H1 (cell line): ENCODE results near the gene TECPR2. TPM values are rescaled to one million over a fixed set of nuclear protein-coding genes. Genes with fewer than 3 reads are reported as not detected.

Source experiments
- CTCF ChIA-PET: fragments of 300-600 bp; sonication (Branson Sonifier 250); formaldehyde crosslinking; loops from one replicate; lab custom pipeline; 2021; ENCODE audit not compliant: partially characterized antibody; lab: Charles Lee
- POLR2A ChIA-PET: fragments of 300-600 bp; sonication (Branson Sonifier 250); formaldehyde crosslinking; loops from one replicate; lab custom pipeline; 2021; ENCODE audit warnings: inconsistent platforms; ENCODE audit not compliant: partially characterized antibody; lab: Charles Lee
- DNase-seq, 2 experiments: peaks; one replicate each; pipeline versions ENCODE4 v3.0.0 to v3.0.0-alpha.2; 2010 to 2022; ENCODE audit warnings: low spot score in 2 of 2, low read depth in 1 of 2, mixed read lengths in 1 of 2
- FAIRE-seq: peaks from 2 replicates; lab custom pipeline; 2011; peaks lifted over from hg19 to GRCh38; lab: Jason Lieb, UNC
- H2AFZ ChIP-seq: 2 replicates; pipeline ENCODE4 v1.8.1; 2012; ENCODE audit warnings: low read length, inconsistent platforms
- H2AK5ac ChIP-seq: 2 replicates; pipeline ENCODE4 v1.6.1; 2013; ENCODE audit warnings: low read depth, low read length
- H2BK120ac ChIP-seq: replicated peaks from 2 replicates; pipeline ENCODE3; 2013; ENCODE audit warnings: low read depth, low read length, inconsistent platforms
- H2BK12ac ChIP-seq: 2 replicates; pipeline ENCODE4 v1.6.1; 2013; ENCODE audit warnings: low read depth, low read length
- H2BK15ac ChIP-seq: 2 replicates; pipeline ENCODE4 v1.6.1; 2013; ENCODE audit warnings: low read length
- H2BK20ac ChIP-seq: 2 replicates; pipeline ENCODE4 v1.6.1; 2013; ENCODE audit warnings: low read length
- H2BK5ac ChIP-seq: 2 replicates; pipeline ENCODE4 v1.6.1; 2013; ENCODE audit warnings: low read depth, low read length
- H3K14ac ChIP-seq: 2 replicates; pipeline ENCODE4 v1.6.1; 2013; ENCODE audit warnings: inconsistent platforms; ENCODE audit not compliant: insufficient read length
- H3K18ac ChIP-seq: 2 replicates; pipeline ENCODE4 v1.6.1; 2013; ENCODE audit warnings: low read length; ENCODE audit errors: extremely low read depth
- H3K23ac ChIP-seq: 2 replicates; pipeline ENCODE4 v1.6.1; 2013; ENCODE audit warnings: inconsistent platforms; ENCODE audit not compliant: insufficient read length
- H3K23me2 ChIP-seq: 2 replicates; pipeline ENCODE4 v1.6.1; 2013; ENCODE audit warnings: low read depth, low read length
- H3K27ac ChIP-seq: 2 replicates; pipeline ENCODE4 v1.6.1; 2011; ENCODE audit warnings: low read depth, low read length, inconsistent platforms
- H3K27me3 ChIP-seq, 4 experiments: replicated peaks in 1 of 4; 1 replicate in 1 of 4; 2 replicates in 3 of 4; pipeline versions ENCODE4 v1.6.1 to v1.8.1; 2011 to 2013; ENCODE audit warnings: low read length in 3 of 4, mild to moderate bottlenecking in 3 of 4, inconsistent platforms in 2 of 4, mixed read lengths in 2 of 4, moderate library complexity in 1 of 4; ENCODE audit not compliant: control insufficient read depth in 3 of 4, insufficient read depth in 3 of 4; ENCODE audit errors: extremely low read depth in 1 of 4
- H3K36me3 ChIP-seq, 4 experiments: 2 replicates each; pipeline versions ENCODE4 v1.6.1 to v1.8.1; 2011 to 2013; ENCODE audit warnings: mild to moderate bottlenecking in 4 of 4, low read length in 3 of 4, moderate library complexity in 2 of 4, control low read depth in 1 of 4, inconsistent platforms in 1 of 4; ENCODE audit not compliant: insufficient read depth in 4 of 4, control insufficient read depth in 2 of 4
- H3K4ac ChIP-seq: replicated peaks from 2 replicates; pipeline ENCODE3; 2013; ENCODE audit warnings: low read length, low read depth, mixed read lengths, inconsistent platforms; ENCODE audit not compliant: insufficient read length
- H3K4me1 ChIP-seq, 4 experiments: replicated peaks in 1 of 4; 1 replicate in 1 of 4; 2 replicates in 3 of 4; pipeline versions ENCODE4 v1.6.1 to v1.8.1; 2011 to 2013; ENCODE audit warnings: low read length in 3 of 4, inconsistent platforms in 2 of 4, mixed read lengths in 1 of 4; ENCODE audit not compliant: insufficient read depth in 4 of 4, control insufficient read depth in 3 of 4
- H3K4me2 ChIP-seq, 2 experiments: 2 replicates each; pipeline versions ENCODE4 v1.6.1 to v1.8.1; 2011 to 2013; ENCODE audit warnings: low read depth in 2 of 2, low read length in 2 of 2, control low read depth in 1 of 2, inconsistent platforms in 1 of 2, mild to moderate bottlenecking in 1 of 2; ENCODE audit not compliant: insufficient read depth in 1 of 2
- H3K4me3 ChIP-seq, 4 experiments: fragments of 200-600, 300-600 bp in 1 of 4; sonication (generic), shearing (Covaris generic), sonication (Bioruptor Twin) in 1 of 4; 2 replicates each; pipeline versions ENCODE4 v1.5.1 to v1.8.1; 2011 to 2016; ENCODE audit warnings: low read length in 4 of 4, low read depth in 3 of 4, control low read depth in 2 of 4, inconsistent platforms in 2 of 4, mild to moderate bottlenecking in 2 of 4, mixed read lengths in 1 of 4, moderate library complexity in 1 of 4; ENCODE audit not compliant: insufficient read depth in 2 of 4; ENCODE audit errors: extremely low read depth in 1 of 4
- H3K56ac ChIP-seq: replicated peaks from 2 replicates; pipeline ENCODE3; 2013; ENCODE audit warnings: low read depth, mild to moderate bottlenecking, mixed read lengths, low read length, inconsistent platforms; ENCODE audit not compliant: insufficient read length
- H3K79me1 ChIP-seq: 2 replicates; pipeline ENCODE4 v1.6.1; 2013; ENCODE audit warnings: low read depth, low read length, control low read depth
- H3K79me2 ChIP-seq, 2 experiments: 2 replicates each; pipeline versions ENCODE4 v1.6.1 to v1.8.1; 2012 to 2013; ENCODE audit warnings: low read length in 2 of 2, mild to moderate bottlenecking in 2 of 2, inconsistent platforms in 1 of 2; ENCODE audit not compliant: insufficient read depth in 2 of 2, control insufficient read depth in 1 of 2
- H3K9ac ChIP-seq, 4 experiments: replicated peaks in 1 of 4; 1 replicate in 1 of 4; 2 replicates in 3 of 4; pipeline versions ENCODE4 v1.6.1 to v1.8.1; 2011 to 2013; ENCODE audit warnings: low read depth in 3 of 4, low read length in 3 of 4, control low read depth in 2 of 4, mild to moderate bottlenecking in 2 of 4, moderate library complexity in 2 of 4, inconsistent platforms in 1 of 4; ENCODE audit errors: extremely low read depth in 1 of 4
- H3K9me3 ChIP-seq, 2 experiments: 2 replicates each; pipeline versions ENCODE4 v1.6.1 to v1.8.1; 2012 to 2013; ENCODE audit warnings: mild to moderate bottlenecking in 2 of 2, moderate library complexity in 2 of 2, control low read depth in 1 of 2, inconsistent platforms in 1 of 2, low read depth in 1 of 2, low read length in 1 of 2, mixed read lengths in 1 of 2; ENCODE audit not compliant: insufficient read depth in 2 of 2
- H4K20me1 ChIP-seq, 2 experiments: replicated peaks in 1 of 2; 2 replicates each; pipeline versions ENCODE3 to v1.8.1; 2011 to 2013; ENCODE audit warnings: inconsistent platforms in 2 of 2, low read length in 2 of 2, mild to moderate bottlenecking in 1 of 2; ENCODE audit not compliant: insufficient read depth in 2 of 2, control insufficient read depth in 1 of 2
- H4K5ac ChIP-seq: 2 replicates; pipeline ENCODE4 v1.6.1; 2013; ENCODE audit warnings: low read length, low read depth, mixed read lengths, inconsistent platforms; ENCODE audit not compliant: insufficient read length
- H4K8ac ChIP-seq: 2 replicates; pipeline ENCODE4 v1.8.0; 2013; ENCODE audit warnings: mild to moderate bottlenecking, moderate library complexity, low read length, inconsistent platforms; ENCODE audit not compliant: insufficient read depth; ENCODE audit errors: extremely low read depth
- H4K91ac ChIP-seq: replicated peaks from 2 replicates; pipeline ENCODE3; 2013; ENCODE audit warnings: low read length, mixed read lengths, inconsistent platforms; ENCODE audit not compliant: insufficient read length
- WGBS, 2 experiments: shearing (Covaris generic) in 1 of 2; methylation state at CpG; one replicate each; pipeline versions ENCODE4 v1.1.6 to v1.1.7; 2013 to 2015; ENCODE audit warnings: low lambda C conversion rate in 2 of 2, mixed read lengths in 2 of 2, inconsistent platforms in 1 of 2, low coverage in 1 of 2, missing lambda C conversion rate in 1 of 2; ENCODE audit not compliant: insufficient replicate concordance in 2 of 2, insufficient coverage in 1 of 2, insufficient read length in 1 of 2; ENCODE audit errors: extremely low coverage in 1 of 2, missing lambda C conversion rate in 1 of 2; 5-methylcytosine and 5-hydroxymethylcytosine counted together
- polyA plus RNA-seq, 7 experiments: library from polyadenylated mRNA; depleted of rRNA in 3 of 7; stranded (reverse) in 5 of 7; unstranded in 2 of 7; fragments of >200 nt in 5 of 7; fragments of 200-250 nt in 2 of 7; gene quantifications; 1 replicate in 5 of 7; 2 replicates in 1 of 7; 4 replicates in 1 of 7; pipeline versions ENCODE4 v1.2.1 to v1.2.3, GENCODE V29; 2011 to 2013; ENCODE audit warnings: missing spikeins in 2 of 7, mixed read lengths in 2 of 7
- total RNA-seq: library from RNA; stranded (reverse); fragmentation: NEBNext Ultra II Directional; extraction: Animal tissue kit (Norgen Biotek cat#: 25700); gene quantifications from 2 replicates; pipeline ENCODE4 v1.2.1, GENCODE V29; 2021

Gene TECPR2
- total and polyA plus RNA-seq, 2 of the 8 experiments (the other 6 are each of a cell fraction or from before 2014, with no cell fraction given), result 6.8 to 19.4 TPM

GRCh38 chr14:102492531-102492910 lies 129.8 kb downstream of the TECPR2 start:
- H4K91ac ChIP-seq, result no peak overlapping the region
- H4K20me1 ChIP-seq, result peaks cover 0 to 2% of the 10 kb centered on the region in 2 experiments
- 0 out of 2 replicates have a peak overlapping the region, but pooled peaks have one; percentile 35 for H2BK5ac ChIP-seq
- DNase-seq (no peak), FAIRE-seq (no peak)
- no peak overlapping the region for H2AK5ac ChIP-seq
- no peak overlapping the region for H3K4ac ChIP-seq
- no peak overlapping the region for H4K5ac ChIP-seq
- H3K23ac ChIP-seq, result no peak overlapping the region
- CTCF ChIA-PET, result interaction anchor here (1.3 to 3.3 kb wide), 4 partner anchors 8 to 55 kb away, joined by 3 to 13 read pairs (median 6); no protein-coding TSS in a partner anchor
- no peaks in the 10 kb centered on the region for H3K27me3 ChIP-seq
- no peak overlapping the region for H3K9ac ChIP-seq
- no peak overlapping the region for H3K27ac ChIP-seq
- no peak overlapping the region for H2BK12ac ChIP-seq
- H3K79me1 ChIP-seq, result no peaks in the 10 kb centered on the region
- no peaks in the 10 kb centered on the region for H3K4me1 ChIP-seq
- no peaks in the 10 kb centered on the region for H3K79me2 ChIP-seq
- no peak overlapping the region for H3K56ac ChIP-seq
- no peaks in the 10 kb centered on the region for H3K23me2 ChIP-seq
- no peaks in the 10 kb centered on the region for H3K9me3 ChIP-seq
- H3K18ac ChIP-seq, result no peak overlapping the region
- H2BK20ac ChIP-seq, result no peak overlapping the region
- WGBS, 2 experiments, result 91% methylated on average over 17 of the region's 17 CpGs; no CpG with 5 or more reads in 1 of the 2 experiments
- POLR2A ChIA-PET, result no interaction called here
- no peak overlapping the region for H2BK15ac ChIP-seq
- H3K36me3 ChIP-seq, result no peaks in the 10 kb centered on the region
- H3K14ac ChIP-seq, result no peak overlapping the region
- H2BK120ac ChIP-seq, result no peak overlapping the region
- no peak overlapping the region for H2AFZ ChIP-seq
- H3K4me3 ChIP-seq, result no peak overlapping the region
- H4K8ac ChIP-seq, result no peak overlapping the region
- no peak overlapping the region for H3K4me2 ChIP-seq
